WI38 (cell line): ENCODE data around the gene BACE2.
"Not testable (repeated sequence)": the region's sequence is repeated elsewhere in the genome, so short reads cannot be mapped to it uniquely, and the experiment has no call there.

Experiments used
- H3K4me3 ChIP-seq: 2 replicates; pipeline ENCODE4 v1.5.1; 2011; ENCODE audit warnings: low read depth, mild to moderate bottlenecking, control low read depth, low read length
- TF ChIP-seq, protein P1 (sequence below): IDR thresholded peaks from 2 replicates; pipeline ENCODE4 v1.5.1; 2012; ENCODE audit warnings: low read depth, mild to moderate bottlenecking, control low read depth, low read length

Gene BACE2

DNA sequence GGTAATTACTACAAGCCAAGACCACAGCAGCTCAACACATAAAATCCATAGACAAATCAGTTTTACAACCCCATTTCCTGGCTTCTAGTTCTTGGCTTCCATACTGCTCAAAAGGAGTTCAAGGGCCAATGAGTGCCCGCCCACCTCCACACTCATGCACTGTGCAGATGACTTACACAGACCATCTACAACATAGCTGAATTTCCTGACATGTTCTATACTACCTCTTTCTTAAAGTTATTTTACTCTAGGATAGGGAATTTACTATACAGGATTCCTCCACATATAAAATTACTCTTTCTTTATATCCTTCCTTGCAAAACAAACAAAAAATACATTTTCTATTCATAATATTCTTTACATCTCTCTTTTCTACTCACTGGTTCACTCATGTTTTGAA lies 14.6 kb downstream of the BACE2 start:
- no peak overlapping the region for H3K4me3 ChIP-seq
- TF ChIP-seq, protein P1, sequence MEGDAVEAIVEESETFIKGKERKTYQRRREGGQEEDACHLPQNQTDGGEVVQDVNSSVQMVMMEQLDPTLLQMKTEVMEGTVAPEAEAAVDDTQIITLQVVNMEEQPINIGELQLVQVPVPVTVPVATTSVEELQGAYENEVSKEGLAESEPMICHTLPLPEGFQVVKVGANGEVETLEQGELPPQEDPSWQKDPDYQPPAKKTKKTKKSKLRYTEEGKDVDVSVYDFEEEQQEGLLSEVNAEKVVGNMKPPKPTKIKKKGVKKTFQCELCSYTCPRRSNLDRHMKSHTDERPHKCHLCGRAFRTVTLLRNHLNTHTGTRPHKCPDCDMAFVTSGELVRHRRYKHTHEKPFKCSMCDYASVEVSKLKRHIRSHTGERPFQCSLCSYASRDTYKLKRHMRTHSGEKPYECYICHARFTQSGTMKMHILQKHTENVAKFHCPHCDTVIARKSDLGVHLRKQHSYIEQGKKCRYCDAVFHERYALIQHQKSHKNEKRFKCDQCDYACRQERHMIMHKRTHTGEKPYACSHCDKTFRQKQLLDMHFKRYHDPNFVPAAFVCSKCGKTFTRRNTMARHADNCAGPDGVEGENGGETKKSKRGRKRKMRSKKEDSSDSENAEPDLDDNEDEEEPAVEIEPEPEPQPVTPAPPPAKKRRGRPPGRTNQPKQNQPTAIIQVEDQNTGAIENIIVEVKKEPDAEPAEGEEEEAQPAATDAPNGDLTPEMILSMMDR, result no peak

DNA sequence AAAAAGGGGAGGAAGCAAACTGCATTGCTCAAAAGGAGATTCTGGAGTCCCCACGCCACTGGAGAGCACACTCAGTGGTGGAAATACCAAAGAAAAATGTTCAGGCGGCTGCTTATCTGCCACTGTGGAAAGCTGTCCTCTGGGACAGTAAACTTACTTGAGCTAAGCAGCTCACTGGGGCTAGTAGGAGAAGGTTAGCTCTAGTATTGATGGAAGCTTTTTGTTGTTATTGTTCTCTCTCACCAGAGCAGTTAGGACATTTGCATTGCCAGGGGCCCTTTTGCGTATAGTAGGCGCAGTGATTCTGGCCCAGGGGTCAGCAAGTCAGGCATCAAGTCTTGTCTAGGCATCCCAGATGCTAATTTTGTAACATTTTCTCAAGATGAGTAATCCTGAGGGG lies 15.6 kb downstream of the BACE2 start:
- TF ChIP-seq, protein P1, result no peak
- H3K4me3 ChIP-seq, result no peak overlapping the region

DNA sequence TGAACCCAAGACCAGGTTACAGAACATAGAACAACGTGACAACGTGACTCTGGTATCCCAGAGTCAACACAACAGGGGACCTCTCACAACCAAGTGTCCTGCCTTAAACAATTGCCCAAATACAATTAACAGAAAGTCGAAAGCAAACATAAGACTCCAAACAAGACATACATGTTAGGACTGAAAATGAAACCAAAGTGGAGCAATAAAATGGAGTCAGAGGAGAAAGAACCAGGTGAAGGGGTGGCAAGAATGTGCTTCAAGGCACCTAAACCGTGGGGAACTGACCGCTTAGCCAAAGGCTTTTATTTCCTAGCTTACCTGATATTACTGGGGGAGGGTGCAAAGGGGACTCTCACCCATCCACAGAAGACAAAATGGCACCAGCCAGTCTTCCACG lies 17.8 kb downstream of the BACE2 start:
- TF ChIP-seq, protein P1, result no peak
- no peak overlapping the region for H3K4me3 ChIP-seq

DNA sequence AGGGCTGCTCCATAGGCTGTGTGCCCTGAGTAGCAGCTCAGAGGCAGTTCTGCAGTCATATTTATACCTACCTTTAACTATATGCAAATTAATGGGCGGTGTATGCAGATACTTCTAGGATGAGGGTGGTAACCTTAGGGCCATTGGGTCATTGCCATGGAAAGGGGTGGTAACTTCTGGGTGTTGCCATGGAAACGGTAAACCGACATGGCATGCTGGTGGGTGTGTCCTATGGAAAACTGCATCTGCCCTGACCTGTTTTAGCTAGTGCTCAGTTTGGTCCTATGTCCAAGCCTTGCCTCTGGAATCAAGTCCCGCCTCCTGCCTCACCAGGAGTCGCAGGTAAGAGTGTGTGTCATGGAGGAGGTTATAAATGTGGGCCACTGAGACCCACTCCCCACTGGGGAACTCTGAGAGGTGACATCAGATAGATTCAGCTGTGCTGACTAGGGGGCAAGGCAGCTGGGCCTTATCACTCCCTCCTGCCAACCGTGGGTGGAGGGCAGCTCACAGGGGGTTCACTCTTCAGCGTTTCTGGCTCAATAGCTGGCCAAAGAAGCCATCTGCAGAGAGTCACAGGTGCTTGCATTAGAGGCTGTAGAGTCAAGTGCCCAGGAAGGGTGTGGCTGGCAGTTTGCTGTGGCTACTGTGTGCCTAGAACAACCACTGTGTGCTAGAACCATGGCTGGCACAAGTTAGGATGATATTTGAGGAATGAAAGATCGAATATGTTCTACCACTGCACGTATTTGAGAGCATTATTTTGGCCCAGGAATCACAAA lies 19.0 kb downstream of the BACE2 start:
- no peak overlapping the region for H3K4me3 ChIP-seq

DNA sequence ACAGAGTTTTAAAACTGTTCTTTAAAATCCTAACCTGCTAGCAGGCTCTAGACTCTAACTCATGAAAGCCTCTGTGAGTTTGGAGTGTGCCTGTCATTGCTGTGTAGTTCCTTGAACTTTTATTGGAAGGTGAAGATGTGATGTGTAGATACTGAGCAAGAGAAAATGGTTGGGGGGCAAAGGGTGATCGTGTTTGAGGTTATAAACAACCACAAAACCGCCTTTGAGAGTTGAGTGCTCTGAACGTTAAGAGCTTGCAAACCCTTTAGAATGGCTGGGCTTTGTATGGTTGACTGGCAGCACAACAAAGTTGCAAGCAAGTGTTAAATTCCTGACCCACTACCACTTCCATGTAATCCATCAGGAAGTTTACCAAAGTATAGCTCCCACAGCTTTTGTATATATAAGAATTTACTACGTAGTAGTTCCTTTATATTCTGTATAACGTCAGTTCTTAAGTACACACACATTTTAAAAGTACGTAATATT lies 19.6 kb downstream of the BACE2 start:
- TF ChIP-seq, protein P1, result no peak
- no peak overlapping the region for H3K4me3 ChIP-seq

More for the DNA sequence above, 19.0 kb downstream of the BACE2 start:
- TF ChIP-seq, protein P1, result no peak

DNA sequence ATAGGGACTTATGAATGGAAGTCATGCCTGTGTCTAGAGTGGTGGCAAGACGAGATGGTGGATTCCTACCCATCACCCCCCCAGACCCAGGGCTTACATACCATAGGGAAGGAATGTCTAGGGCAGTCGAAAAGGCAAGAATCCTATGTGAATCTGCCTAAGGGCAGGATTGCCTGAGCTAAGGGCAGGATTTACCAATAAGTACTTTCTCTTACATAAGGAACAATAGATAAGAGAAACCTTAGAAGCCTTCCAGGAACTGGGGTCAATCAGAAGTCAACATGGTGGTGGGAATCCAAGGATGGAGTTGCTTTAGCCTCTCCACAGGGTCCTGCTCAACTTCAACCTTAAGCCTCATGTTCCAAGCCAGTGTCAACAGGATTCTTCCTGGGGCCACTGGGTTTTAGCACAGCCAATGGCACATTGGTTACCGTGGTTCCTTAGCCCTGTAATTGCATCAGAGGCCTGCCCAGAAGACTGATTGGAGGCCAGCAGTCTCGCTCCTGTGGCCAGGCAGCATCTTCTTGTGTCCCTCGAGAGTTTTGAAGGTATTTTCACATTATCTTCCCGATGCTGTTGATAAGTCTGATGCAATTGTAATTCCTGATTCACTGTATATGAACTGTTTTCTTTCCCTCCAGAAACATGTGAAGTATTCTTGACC lies 20.7 kb downstream of the BACE2 start:
- no peak overlapping the region for H3K4me3 ChIP-seq
- TF ChIP-seq, protein P1, result no peak

DNA sequence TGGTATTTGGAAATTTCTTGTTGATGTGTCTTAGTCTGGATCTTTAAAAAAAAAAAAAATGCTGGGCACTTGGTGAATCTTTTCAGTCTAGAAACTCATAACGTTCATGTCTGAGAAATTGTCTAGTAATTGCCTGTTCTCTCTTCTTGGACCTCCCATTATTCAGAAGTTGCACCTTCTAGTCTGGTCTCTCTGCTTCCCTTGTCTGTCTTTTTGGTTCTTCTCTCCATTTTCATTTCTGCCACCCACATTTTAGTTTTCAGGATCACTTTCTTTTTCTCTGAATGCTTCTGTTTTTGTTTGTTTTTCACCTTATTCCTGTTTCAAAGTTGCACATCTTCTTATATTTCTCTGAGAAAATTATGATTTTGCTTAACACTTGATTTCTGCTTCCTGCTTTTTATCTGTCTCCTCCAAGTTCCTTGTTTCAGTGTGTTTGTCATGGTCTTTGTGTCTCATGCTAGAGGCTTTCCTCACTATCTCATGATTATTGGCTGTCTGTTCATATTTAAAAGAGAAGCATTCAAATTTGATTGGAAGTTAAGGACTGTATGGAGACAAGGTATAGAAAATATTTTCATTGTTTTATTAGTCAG lies 21.3 kb downstream of the BACE2 start:
- TF ChIP-seq, protein P1, result no peak
- H3K4me3 ChIP-seq, result no peak overlapping the region

DNA sequence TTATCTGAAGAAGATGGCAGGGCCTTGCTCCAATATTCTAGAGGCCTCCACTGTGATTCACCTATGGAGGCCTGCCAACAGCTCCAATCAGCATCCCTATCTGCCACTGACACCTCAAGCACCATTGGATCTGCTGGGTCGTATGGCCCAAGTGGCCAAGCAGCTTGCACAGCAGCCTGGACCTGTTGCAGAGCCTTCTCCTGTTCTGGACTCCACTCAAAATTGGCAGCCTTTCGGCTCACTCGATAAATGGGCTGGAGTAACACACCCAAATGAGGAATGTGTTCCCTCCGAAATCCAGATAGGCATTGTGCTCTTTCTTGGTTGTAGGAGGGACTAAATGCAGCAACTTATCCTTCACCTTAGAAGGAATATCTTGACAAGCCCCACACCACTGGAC lies 24.6 kb downstream of the BACE2 start:
- H3K4me3 ChIP-seq, result not testable (repeated sequence)
